Measurements from ENCODE around the gene C1orf21.

- TF ChIP-seq CTCF (IDR thresholded peaks at IDR 0.05 in 4 of 5, conservative IDR thresholded peaks at IDR 0.05 in 1 of 5) (no peak), POLR2A (IDR thresholded peaks at IDR 0.05) (no peak)
These were observed 127.1 kb downstream of the C1orf21 start for GRCh38 chr1:184513966-184514365.

Measured in gastrocnemius medialis (tissue), 4 donors.